ENCODE data around the gene CGB8.

- no peak for TF ChIP-seq CTCF (IDR thresholded peaks at IDR 0.05; ENCODE audit: low read depth, low read length)
- no peak for TF ChIP-seq EZH2phosphoT487 (IDR thresholded peaks at IDR 0.05; ENCODE audit: low read depth)
These were observed 31.8 kb downstream of the CGB8 start, which contains the start of gene LHB for GRCh38 chr19:49017041-49017665.

Measured in OCI-LY3 (cell line).